ENCODE results near the gene TFF2.

TFF2 gene, protein sequence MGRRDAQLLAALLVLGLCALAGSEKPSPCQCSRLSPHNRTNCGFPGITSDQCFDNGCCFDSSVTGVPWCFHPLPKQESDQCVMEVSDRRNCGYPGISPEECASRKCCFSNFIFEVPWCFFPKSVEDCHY

DNA sequence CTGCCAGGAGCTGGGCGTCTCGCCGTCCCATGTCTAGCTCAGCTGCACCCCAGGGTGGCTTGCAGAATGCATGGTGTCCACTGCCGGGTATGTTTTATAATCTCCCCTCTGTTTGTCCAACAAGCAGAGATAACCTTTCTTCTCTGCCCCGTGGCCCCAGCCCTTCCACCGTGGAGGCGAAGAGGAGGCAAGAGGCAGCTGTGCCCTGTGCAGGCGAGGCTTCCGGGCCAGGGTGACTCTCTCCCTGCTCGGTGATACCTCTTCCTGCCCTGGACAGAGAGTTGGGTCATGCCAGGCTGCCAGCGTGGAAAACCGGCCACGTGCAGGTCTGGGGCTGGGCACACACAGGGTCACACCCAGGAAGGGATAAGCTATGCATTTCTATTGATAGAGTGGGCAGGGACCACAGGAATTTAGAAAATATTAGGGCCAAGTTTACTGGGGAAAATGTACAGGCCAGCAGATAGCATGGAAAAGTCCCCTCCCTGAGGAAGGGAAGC lies at the start of gene TFF2:
TFF2 (minus strand) TSS at position 68 of the 500 bp plus-strand sequence; CDS start at position 31, 37 bp downstream.
- DNase-seq (ENCODE audit: extremely low spot score), result no peak
- ChIA-PET CTCF (no interaction called here), POLR2A (no interaction called here)
- TF ChIP-seq, protein P1, sequence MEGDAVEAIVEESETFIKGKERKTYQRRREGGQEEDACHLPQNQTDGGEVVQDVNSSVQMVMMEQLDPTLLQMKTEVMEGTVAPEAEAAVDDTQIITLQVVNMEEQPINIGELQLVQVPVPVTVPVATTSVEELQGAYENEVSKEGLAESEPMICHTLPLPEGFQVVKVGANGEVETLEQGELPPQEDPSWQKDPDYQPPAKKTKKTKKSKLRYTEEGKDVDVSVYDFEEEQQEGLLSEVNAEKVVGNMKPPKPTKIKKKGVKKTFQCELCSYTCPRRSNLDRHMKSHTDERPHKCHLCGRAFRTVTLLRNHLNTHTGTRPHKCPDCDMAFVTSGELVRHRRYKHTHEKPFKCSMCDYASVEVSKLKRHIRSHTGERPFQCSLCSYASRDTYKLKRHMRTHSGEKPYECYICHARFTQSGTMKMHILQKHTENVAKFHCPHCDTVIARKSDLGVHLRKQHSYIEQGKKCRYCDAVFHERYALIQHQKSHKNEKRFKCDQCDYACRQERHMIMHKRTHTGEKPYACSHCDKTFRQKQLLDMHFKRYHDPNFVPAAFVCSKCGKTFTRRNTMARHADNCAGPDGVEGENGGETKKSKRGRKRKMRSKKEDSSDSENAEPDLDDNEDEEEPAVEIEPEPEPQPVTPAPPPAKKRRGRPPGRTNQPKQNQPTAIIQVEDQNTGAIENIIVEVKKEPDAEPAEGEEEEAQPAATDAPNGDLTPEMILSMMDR (IDR thresholded peaks at IDR 0.05; ENCODE audit: control extremely low read depth, extremely low read depth, low read depth, missing control alignments), result no peak

DNA sequence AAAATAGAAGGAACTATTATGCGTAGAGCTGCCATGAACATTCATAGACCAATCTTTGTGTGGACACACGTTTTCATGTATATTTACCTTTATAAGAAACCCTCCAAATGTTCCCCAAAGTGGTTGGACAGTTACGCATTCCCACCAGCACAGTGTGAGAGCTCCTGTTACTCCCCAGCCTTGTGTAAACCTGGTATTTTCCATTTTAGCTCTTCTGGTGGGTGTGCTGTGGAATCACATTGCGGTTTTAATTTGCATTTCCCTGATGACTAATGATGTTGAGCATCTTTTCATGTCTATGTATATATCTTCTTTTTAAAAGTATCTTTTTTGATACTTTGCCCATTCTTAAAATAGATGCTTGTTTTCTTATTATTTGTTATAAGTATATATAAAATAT lies 49.7 kb upstream of the TFF2 start:
- TF ChIP-seq, protein P1 (IDR thresholded peaks at IDR 0.05; ENCODE audit: control extremely low read depth, extremely low read depth, low read depth, missing control alignments), result no peak
- no peak for DNase-seq (ENCODE audit: extremely low spot score)
- ChIA-PET POLR2A (no interaction called here), CTCF (interaction anchor here (1.0 kb wide), 1 partner anchor 50 kb away, joined by 3 read pairs; no protein-coding TSS in a partner anchor)

DNA sequence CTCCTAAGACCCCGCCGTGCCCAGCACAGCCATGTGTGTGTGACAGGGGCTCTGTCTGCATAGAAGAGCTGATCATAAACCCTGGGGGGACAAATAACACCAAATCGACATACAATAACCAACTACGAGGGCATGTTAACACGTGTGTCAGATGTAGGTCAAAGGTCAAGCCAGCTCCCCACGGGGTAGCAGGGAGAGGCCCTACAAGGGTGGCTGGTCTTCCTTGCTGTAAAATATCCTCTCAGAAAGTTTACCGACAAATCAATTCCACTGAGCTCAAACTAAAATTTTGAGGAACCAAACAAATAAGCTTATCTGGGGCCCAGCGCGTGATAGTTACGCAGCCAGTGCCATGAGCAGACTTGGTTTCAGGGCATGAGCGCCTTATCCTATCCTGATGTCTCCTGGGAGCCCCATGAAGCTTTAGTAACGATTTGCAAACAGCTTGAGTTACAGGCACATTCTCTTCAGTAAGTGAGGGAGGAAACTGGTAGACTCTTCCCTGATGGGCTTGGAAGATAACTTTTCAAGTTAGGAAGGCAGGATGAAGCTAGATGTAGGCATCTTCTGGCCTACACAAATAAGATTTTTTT lies 47.7 kb upstream of the TFF2 start:
- no peak for DNase-seq (ENCODE audit: extremely low spot score)
- TF ChIP-seq, protein P1 (IDR thresholded peaks at IDR 0.05; ENCODE audit: control extremely low read depth, extremely low read depth, low read depth, missing control alignments), result no peak
- ChIA-PET CTCF (interaction anchor here (0.8 to 1.5 kb wide), 8 partner anchors 10 to 234 kb away, joined by 3 to 5 read pairs (median 3); no protein-coding TSS in a partner anchor), POLR2A (interaction anchor here (0.8 kb wide), 1 partner anchor 11 kb away, joined by 3 read pairs; no protein-coding TSS in a partner anchor)

DNA sequence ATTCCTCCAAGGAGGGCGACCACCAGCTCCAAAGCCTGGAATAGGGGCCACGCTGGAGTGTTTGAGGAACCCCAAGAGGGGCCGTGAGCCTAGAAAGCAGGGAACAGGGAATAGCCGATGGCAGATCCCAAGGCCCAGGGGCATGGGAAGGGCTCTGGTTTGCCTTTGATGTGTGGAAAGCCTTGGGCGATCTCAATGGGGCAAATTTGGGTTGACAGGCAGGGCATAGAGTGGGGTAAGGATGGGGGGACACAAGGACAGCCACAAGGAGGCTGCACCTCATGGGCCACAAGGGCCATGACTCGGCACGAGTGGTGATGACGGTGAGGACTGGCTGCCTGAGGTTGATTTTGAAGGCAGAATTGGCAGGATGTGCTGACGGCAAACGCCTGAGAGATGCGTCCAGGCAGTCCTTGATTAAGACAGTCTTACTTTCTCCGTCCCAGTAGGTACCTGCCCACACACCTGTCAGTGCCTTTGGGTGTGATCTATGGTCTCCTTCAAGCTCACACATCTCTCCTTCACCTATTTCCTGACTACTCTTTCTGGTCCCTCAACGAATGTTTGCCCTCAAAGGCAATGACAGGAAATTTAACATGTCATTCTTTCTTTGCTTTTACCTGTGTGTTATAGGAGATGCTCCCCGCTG lies 47.1 kb upstream of the TFF2 start:
- ChIA-PET CTCF (interaction anchor here (1.1 to 1.5 kb wide), 3 partner anchors 9 to 88 kb away, joined by 3 to 5 read pairs (median 5); no protein-coding TSS in a partner anchor), POLR2A (no interaction called here)
- no peak for DNase-seq (ENCODE audit: extremely low spot score)
- TF ChIP-seq, protein P1 (IDR thresholded peaks at IDR 0.05; ENCODE audit: control extremely low read depth, extremely low read depth, low read depth, missing control alignments), result no peak

DNA sequence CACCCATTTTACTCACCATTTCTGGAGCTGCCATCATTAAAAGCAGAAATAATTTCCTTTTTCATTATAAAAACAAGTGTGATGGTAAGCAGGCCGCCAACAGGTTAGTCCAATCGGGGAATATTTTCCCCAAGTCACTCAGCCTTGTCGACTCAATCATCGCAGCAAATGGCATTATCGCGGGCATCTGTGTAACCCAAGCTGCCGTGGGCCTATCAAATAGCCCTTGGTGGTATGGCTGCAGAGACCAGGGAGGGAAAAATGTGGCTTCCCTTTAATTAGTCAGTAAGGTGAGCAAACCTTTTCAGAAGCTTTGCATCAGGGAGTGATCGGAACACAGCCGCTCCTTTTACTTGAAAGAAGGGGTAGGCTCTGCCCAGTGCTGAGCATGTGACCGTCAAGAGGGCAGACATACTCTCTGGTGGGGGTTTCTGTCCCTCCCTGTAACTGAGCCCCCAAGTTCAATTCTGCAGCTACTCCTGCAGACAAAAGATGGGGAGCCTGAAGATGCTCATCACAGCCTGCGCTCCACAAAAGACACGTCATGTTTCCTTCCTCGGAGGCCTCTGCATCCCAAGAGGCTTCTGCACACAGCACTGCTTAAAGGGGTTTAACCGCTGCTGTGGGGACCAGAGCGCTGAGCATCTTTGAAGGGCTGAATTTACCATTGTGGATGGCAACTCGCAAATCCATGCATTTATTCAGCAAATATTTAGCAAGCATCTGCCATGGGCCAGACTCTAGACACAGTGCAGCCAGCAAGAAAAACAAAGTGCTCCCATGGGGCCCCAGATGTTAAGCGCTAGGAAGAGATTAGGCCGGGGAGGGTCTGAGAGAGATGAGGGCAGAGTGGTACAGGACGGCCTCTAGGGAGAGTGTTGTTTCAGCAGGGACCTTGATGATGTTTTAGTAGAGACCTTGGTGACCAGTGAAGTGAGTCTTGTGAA lies 46.3 kb upstream of the TFF2 start:
- no peak for DNase-seq (ENCODE audit: extremely low spot score)
- TF ChIP-seq, protein P1 (IDR thresholded peaks at IDR 0.05; ENCODE audit: control extremely low read depth, extremely low read depth, low read depth, missing control alignments), result no peak
- ChIA-PET CTCF (interaction anchor here (1.2 kb wide), 1 partner anchor 8 kb away, joined by 3 read pairs; no protein-coding TSS in a partner anchor), POLR2A (no interaction called here)

Data from GM10248 (cell line).